ENCODE data around the gene HOXA10. TPM values are rescaled to one million over a fixed set of nuclear protein-coding genes. Genes with fewer than 3 reads are reported as not detected.

HOXA10 gene
- polyA plus RNA-seq, 1 donor from 2014 or later = 0.70 TPM

GRCh38 chr7:27191161-27191731, 17.1 kb upstream of the HOXA10 start:
- H3K27ac Mint-ChIP-seq = peak overlapping the region in 2 of 3 donors; percentile 61 to 97
- H3K9me3 Mint-ChIP-seq = peaks cover 0 to 2% (median 0%) of the 10 kb centered on the region in 3 donors
- H3K4me3 Mint-ChIP-seq = peak overlapping the region in 2 of 4 donors; percentile 52 to 91
- no peaks in the 10 kb centered on the region for H3K36me3 Mint-ChIP-seq
- peaks cover 7 to 18% (median 12%) of the 10 kb centered on the region in 3 donors for H3K4me1 Mint-ChIP-seq
- peaks cover 75% of the 10 kb centered on the region for H3K27me3 Mint-ChIP-seq

- peak overlapping the region in 3 of 4 donors; percentile 30 to 91 (median 50) for H3K4me3 Mint-ChIP-seq
- H3K36me3 Mint-ChIP-seq = no peaks in the 10 kb centered on the region
- peaks cover 11 to 21% (median 13%) of the 10 kb centered on the region in 3 donors for H3K4me1 Mint-ChIP-seq
- H3K9me3 Mint-ChIP-seq = peaks cover 0 to 2% (median 0%) of the 10 kb centered on the region in 3 donors
- peaks cover 79% of the 10 kb centered on the region for H3K27me3 Mint-ChIP-seq
- H3K27ac Mint-ChIP-seq = peak overlapping the region in 2 of 3 donors; percentile 8 to 97
These were observed 16.1 kb upstream of the HOXA10 start for GRCh38 chr7:27189997-27190748.

GRCh38 chr7:27189295-27189996, 15.3 kb upstream of the HOXA10 start:
- peaks cover 16 to 27% (median 19%) of the 10 kb centered on the region in 3 donors for H3K4me1 Mint-ChIP-seq
- H3K27ac Mint-ChIP-seq = peak overlapping the region in 1 of 3 donors; percentile 97
- H3K4me3 Mint-ChIP-seq = peak overlapping the region; percentile 44 to 91 (median 50)
- H3K9me3 Mint-ChIP-seq = peaks cover 0 to 5% (median 0%) of the 10 kb centered on the region in 3 donors
- peaks cover 3% of the 10 kb centered on the region for H3K36me3 Mint-ChIP-seq
- H3K27me3 Mint-ChIP-seq = peaks cover 79% of the 10 kb centered on the region

GRCh38 chr7:27188386-27189294, 14.5 kb upstream of the HOXA10 start:
- peak overlapping the region; percentile 44 to 82 (median 78) for H3K4me3 Mint-ChIP-seq
- peak overlapping the region; percentile 78 to 98 (median 97) for H3K27ac Mint-ChIP-seq
- peaks cover 79% of the 10 kb centered on the region for H3K27me3 Mint-ChIP-seq
- H3K9me3 Mint-ChIP-seq = peaks cover 0 to 5% (median 0%) of the 10 kb centered on the region in 3 donors
- H3K4me1 Mint-ChIP-seq = peaks cover 18 to 32% (median 19%) of the 10 kb centered on the region in 3 donors
- peaks cover 3% of the 10 kb centered on the region for H3K36me3 Mint-ChIP-seq

GRCh38 chr7:27187475-27188385, 13.6 kb upstream of the HOXA10 start:
- Mint-ChIP-seq H3K27ac (peak overlapping the region; percentile 78 to 98 (median 97)), H3K4me3 (peak overlapping the region; percentile 9 to 82 (median 78))

GRCh38 chr7:27186668-27187474, 12.8 kb upstream of the HOXA10 start:
- H3K36me3 Mint-ChIP-seq = peaks cover 3% of the 10 kb centered on the region
- peaks cover 77% of the 10 kb centered on the region for H3K27me3 Mint-ChIP-seq
- H3K27ac Mint-ChIP-seq = peak overlapping the region; percentile 78 to 97 (median 93)
- H3K4me3 Mint-ChIP-seq = peak overlapping the region in 3 of 4 donors; percentile 39 to 79 (median 50)
- peaks cover 17 to 33% (median 17%) of the 10 kb centered on the region in 3 donors for H3K4me1 Mint-ChIP-seq
- peaks cover 0 to 4% (median 0%) of the 10 kb centered on the region in 3 donors for H3K9me3 Mint-ChIP-seq

More at GRCh38 chr7:27187475-27188385, 13.6 kb upstream of the HOXA10 start:
- H3K36me3 Mint-ChIP-seq = peaks cover 3% of the 10 kb centered on the region
- H3K27me3 Mint-ChIP-seq = peaks cover 78% of the 10 kb centered on the region
- H3K9me3 Mint-ChIP-seq = peaks cover 0 to 5% (median 0%) of the 10 kb centered on the region in 3 donors
- peaks cover 18 to 33% (median 18%) of the 10 kb centered on the region in 3 donors for H3K4me1 Mint-ChIP-seq

- Mint-ChIP-seq H3K4me3 (peak overlapping the region; percentile 3 to 75 (median 50)), H3K9me3 (peaks cover 0 to 4% (median 0%) of the 10 kb centered on the region in 3 donors), H3K4me1 (peaks cover 17 to 33% (median 17%) of the 10 kb centered on the region in 3 donors), H3K27me3 (peaks cover 74% of the 10 kb centered on the region), H3K36me3 (peaks cover 3% of the 10 kb centered on the region), H3K27ac (peak overlapping the region; percentile 89 to 97 (median 93))
These were observed 11.9 kb upstream of the HOXA10 start for GRCh38 chr7:27185854-27186667.

GRCh38 chr7:27185013-27185853, 11.1 kb upstream of the HOXA10 start, which contains the start of gene HOXA11:
TSS of gene HOXA11 (minus strand) at chr7:27185232. CDS start at chr7:27185144, 88 bp downstream.
- Mint-ChIP-seq H3K36me3 (peaks cover 3% of the 10 kb centered on the region), H3K27ac (peak within 1 kb of the TSS; percentile 89 to 97 (median 94)), H3K9me3 (peaks cover 0 to 6% (median 0%) of the 10 kb centered on the region in 3 donors), H3K27me3 (peaks cover 72% of the 10 kb centered on the region), H3K4me1 (peaks cover 17 to 28% (median 19%) of the 10 kb centered on the region in 3 donors), H3K4me3 (peak within 1 kb of the TSS; percentile 62 to 85 (median 74))

- peaks cover 18 to 22% (median 21%) of the 10 kb centered on the region in 3 donors for H3K4me1 Mint-ChIP-seq
- H3K36me3 Mint-ChIP-seq = peaks cover 3% of the 10 kb centered on the region
- peak overlapping the region; percentile 62 to 85 (median 74) for H3K4me3 Mint-ChIP-seq
- H3K27ac Mint-ChIP-seq = peak overlapping the region; percentile 89 to 97 (median 94)
- H3K27me3 Mint-ChIP-seq = peaks cover 69% of the 10 kb centered on the region
- peaks cover 0 to 6% (median 0%) of the 10 kb centered on the region in 3 donors for H3K9me3 Mint-ChIP-seq
These were observed 10.4 kb upstream of the HOXA10 start for GRCh38 chr7:27184337-27185012.

- Mint-ChIP-seq H3K4me1 (peaks cover 18 to 22% (median 21%) of the 10 kb centered on the region in 3 donors), H3K27me3 (peaks cover 66% of the 10 kb centered on the region), H3K9me3 (peaks cover 0 to 6% (median 0%) of the 10 kb centered on the region in 3 donors), H3K4me3 (peak overlapping the region; percentile 39 to 85 (median 54)), H3K27ac (peak overlapping the region; percentile 80 to 97 (median 94)), H3K36me3 (peaks cover 3% of the 10 kb centered on the region)
These were observed 9.7 kb upstream of the HOXA10 start for GRCh38 chr7:27183682-27184336.

All from IgD-negative memory B cell (primary cell).